ENCODE data around the gene AFF1. TPM values are rescaled to one million over a fixed set of nuclear protein-coding genes. Genes with fewer than 3 reads are reported as not detected.

Gene AFF1, protein sequence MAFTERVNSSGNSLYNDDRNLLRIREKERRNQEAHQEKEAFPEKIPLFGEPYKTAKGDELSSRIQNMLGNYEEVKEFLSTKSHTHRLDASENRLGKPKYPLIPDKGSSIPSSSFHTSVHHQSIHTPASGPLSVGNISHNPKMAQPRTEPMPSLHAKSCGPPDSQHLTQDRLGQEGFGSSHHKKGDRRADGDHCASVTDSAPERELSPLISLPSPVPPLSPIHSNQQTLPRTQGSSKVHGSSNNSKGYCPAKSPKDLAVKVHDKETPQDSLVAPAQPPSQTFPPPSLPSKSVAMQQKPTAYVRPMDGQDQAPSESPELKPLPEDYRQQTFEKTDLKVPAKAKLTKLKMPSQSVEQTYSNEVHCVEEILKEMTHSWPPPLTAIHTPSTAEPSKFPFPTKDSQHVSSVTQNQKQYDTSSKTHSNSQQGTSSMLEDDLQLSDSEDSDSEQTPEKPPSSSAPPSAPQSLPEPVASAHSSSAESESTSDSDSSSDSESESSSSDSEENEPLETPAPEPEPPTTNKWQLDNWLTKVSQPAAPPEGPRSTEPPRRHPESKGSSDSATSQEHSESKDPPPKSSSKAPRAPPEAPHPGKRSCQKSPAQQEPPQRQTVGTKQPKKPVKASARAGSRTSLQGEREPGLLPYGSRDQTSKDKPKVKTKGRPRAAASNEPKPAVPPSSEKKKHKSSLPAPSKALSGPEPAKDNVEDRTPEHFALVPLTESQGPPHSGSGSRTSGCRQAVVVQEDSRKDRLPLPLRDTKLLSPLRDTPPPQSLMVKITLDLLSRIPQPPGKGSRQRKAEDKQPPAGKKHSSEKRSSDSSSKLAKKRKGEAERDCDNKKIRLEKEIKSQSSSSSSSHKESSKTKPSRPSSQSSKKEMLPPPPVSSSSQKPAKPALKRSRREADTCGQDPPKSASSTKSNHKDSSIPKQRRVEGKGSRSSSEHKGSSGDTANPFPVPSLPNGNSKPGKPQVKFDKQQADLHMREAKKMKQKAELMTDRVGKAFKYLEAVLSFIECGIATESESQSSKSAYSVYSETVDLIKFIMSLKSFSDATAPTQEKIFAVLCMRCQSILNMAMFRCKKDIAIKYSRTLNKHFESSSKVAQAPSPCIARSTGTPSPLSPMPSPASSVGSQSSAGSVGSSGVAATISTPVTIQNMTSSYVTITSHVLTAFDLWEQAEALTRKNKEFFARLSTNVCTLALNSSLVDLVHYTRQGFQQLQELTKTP
- 99.9 TPM for total RNA-seq

DNA sequence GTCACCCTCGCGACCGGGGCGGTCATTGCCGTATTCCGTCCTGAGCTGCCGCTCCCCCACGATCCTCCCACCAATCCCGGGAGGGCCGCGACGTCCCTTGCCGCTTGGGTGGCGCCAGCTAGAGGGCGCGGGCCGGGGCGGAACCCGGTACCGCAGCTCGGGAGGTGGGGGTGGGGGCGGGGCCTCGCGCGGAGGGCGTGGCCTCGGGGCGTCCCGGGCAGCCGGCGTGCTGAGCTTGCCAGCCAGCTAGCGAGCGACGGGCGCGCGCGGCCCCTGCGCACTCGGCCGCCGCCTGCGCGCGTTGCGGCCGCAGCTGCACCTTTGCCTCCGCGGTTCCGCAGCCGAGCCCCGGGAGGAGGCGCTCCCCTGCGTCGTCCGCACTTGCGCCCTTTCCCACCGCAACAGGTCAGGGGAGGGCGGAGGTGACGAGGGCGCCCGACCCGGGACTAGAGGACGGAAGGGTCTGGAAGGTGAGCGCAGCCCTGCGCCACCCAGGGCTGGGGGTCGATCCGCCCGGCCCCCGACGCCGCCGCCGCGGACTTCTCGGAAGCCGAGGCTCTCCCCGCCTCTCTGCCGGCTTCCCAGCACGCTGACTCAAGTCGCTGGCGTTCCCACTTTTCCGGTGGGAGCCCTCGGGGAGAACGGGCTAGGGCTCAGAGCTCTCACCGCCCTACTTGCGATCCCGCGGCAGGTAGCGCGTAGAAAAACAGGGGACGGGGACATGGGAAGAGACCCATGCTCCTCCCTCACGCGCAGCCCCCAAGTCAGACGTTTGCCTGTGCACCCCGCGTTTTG is at the start of gene AFF1:
Gene AFF1, plus strand, starts transcription at position 241 of the 795 bp plus-strand sequence. CDS start 13,523 bp downstream, outside the sequence.
- TF ChIP-seq, protein P1, sequence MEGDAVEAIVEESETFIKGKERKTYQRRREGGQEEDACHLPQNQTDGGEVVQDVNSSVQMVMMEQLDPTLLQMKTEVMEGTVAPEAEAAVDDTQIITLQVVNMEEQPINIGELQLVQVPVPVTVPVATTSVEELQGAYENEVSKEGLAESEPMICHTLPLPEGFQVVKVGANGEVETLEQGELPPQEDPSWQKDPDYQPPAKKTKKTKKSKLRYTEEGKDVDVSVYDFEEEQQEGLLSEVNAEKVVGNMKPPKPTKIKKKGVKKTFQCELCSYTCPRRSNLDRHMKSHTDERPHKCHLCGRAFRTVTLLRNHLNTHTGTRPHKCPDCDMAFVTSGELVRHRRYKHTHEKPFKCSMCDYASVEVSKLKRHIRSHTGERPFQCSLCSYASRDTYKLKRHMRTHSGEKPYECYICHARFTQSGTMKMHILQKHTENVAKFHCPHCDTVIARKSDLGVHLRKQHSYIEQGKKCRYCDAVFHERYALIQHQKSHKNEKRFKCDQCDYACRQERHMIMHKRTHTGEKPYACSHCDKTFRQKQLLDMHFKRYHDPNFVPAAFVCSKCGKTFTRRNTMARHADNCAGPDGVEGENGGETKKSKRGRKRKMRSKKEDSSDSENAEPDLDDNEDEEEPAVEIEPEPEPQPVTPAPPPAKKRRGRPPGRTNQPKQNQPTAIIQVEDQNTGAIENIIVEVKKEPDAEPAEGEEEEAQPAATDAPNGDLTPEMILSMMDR (IDR thresholded peaks at IDR 0.05) = peak in 1 of 3 experiments; percentile 21
- TF ChIP-seq POLR2AphosphoS5 (IDR thresholded peaks at IDR 0.05; ENCODE audit: insufficient read depth in 1 of 2, low read depth in 1 of 2) (peak in 1 of 2 donors; percentile 88), POLR2A (IDR thresholded peaks at IDR 0.05) (peak in 1 of 2 donors; percentile 89)
- H3K4me1 ChIP-seq = peaks cover 43% of the 10 kb centered on the region

DNA sequence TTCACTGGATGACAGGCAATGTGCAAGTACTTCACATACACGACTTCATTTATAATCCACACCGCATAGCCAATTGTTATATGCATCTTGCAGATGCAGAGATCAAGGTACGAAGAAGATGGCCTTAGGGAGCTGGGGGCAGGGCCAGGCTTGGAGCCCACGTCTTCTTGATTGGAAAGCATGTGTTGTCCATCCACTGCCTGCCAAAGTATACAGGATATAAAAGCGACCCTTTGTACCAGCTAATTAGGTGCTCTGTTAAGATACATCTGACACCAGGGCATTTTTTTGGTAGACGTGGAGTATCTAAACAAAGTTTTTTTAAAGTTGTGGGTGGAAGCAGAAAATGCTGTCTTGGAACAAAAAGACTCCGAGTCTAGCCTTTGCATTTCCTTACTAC is 44.0 kb upstream of the AFF1 start:
- peaks cover 12% of the 10 kb centered on the region for H3K4me1 ChIP-seq
- H3K36me3 ChIP-seq = no peaks in the 10 kb centered on the region
- TF ChIP-seq POLR2A (IDR thresholded peaks at IDR 0.05) (no peak), POLR2AphosphoS5 (IDR thresholded peaks at IDR 0.05; ENCODE audit: insufficient read depth in 1 of 2, low read depth in 1 of 2) (no peak)
- TF ChIP-seq, protein P1 (IDR thresholded peaks at IDR 0.05) = no peak
- no peaks in the 10 kb centered on the region for H3K27me3 ChIP-seq
- no peak overlapping the region for H3K27ac ChIP-seq
- H3K9me3 ChIP-seq = no peaks in the 10 kb centered on the region
- intact Hi-C loops (cut with DNase I) = loop anchor here (10.0 kb wide), 2 partner anchors 296 to 396 kb away; partner anchors contain the start of gene PTPN13
- H3K4me3 ChIP-seq = no peak overlapping the region
- no peak for DNase-seq (ENCODE audit: extremely low spot score in 2 of 2)

More for the DNA sequence above, at the start of gene AFF1:
- peaks cover 0 to 5% of the 10 kb centered on the region in 2 donors for H3K36me3 ChIP-seq
- H3K4me3 ChIP-seq = peak within 1 kb of the TSS; percentile 69 to 99
- H3K27ac ChIP-seq = peak within 1 kb of the TSS; percentile 99
- DNase-seq (ENCODE audit: extremely low spot score in 2 of 2) = peak in 1 of 2 donors; percentile 95
- H3K27me3 ChIP-seq = no peaks in the 10 kb centered on the region
- intact Hi-C loops (cut with DNase I) = no loop called here
- H3K9me3 ChIP-seq = no peaks in the 10 kb centered on the region

DNA sequence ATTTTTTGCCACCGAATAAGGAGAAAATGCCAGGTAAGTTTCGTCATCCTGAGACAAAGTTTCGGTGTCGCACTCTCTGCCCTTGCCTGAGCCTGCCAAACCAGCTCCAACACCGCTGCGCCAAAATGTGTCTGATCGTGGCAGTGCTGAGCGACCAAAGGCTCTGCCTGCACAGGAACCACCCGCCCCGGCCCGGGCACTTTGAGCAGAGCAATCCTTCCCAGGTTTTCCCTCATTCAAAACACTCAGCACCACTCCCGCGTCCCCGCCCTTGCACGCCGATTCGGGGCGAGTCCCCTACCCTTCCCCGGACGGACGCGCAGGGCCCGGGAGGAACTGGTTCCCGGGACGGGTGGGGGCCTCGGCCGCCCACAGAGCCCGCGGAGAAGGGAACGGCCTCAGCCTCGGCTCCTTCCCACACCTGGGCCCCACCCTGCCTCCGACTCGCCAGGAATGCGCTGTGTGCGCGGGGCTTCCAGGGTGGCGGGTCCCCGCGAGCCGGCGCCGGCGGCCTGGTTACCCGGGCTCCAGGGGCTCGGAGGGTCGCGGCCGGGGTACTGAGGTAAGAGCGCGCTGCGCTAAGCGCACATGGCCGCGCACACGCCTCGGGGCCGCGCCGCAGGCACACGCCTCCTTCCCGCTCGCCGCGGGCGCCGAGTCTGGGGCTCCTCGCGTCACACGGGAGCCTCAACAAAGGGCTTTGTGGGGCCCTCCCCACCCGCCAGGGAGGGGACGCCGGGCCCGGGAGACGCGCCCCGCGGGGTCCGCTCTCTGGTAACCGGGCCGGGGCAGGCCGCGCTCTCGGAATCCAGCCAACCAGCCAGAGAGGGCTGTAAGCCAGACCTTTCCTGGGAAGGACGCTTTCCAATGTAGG is 42.8 kb upstream of the AFF1 start, which contains the start of gene C4orf36:
Gene C4orf36, minus strand, starts transcription at position 661 of the 874 bp plus-strand sequence. CDS start 902 bp downstream, outside the sequence.
- Histone ChIP-seq H3K4me1 (peaks cover 12% of the 10 kb centered on the region), H3K4me3 (peak within 1 kb of the TSS; percentile 60 to 80), H3K9me3 (no peaks in the 10 kb centered on the region), H3K27ac (peak within 1 kb of the TSS; percentile 91), H3K27me3 (no peaks in the 10 kb centered on the region), H3K36me3 (no peaks in the 10 kb centered on the region)
- DNase-seq (ENCODE audit: extremely low spot score in 2 of 2) = no peak
- intact Hi-C loops (cut with DNase I) = loop anchor here (10.0 kb wide), 2 partner anchors 297 to 397 kb away; partner anchors contain the start of gene PTPN13
- TF ChIP-seq, protein P1 (IDR thresholded peaks at IDR 0.05) = no peak
- TF ChIP-seq POLR2AphosphoS5 (IDR thresholded peaks at IDR 0.05; ENCODE audit: insufficient read depth in 1 of 2, low read depth in 1 of 2) (peak; percentile 42 to 77), POLR2A (IDR thresholded peaks at IDR 0.05) (no peak)
